GM10266 (cell line): ENCODE results near the gene BCL11A.
A peak's percentile ranks its signal among the peaks of the same experiment; 100 is the strongest.

Experiments
- DNase-seq: peaks from one replicate; pipeline ENCODE4 v3.0.0; 2012; ENCODE audit errors: extremely low spot score
- CTCF ChIP-seq: IDR thresholded peaks from 2 replicates; pipeline ENCODE4 v1.5.1; 2012; ENCODE audit warnings: mild to moderate bottlenecking, low read depth; ENCODE audit not compliant: control insufficient read depth, insufficient read depth; ENCODE audit errors: missing control alignments

The BCL11A gene

GRCh38 chr2:60447943-60448342 lies 105.5 kb downstream of the BCL11A start:
- no peak for TF ChIP-seq CTCF
- DNase-seq, result no peak

- peak; percentile 63 for DNase-seq
- no peak for TF ChIP-seq CTCF
These were observed 106.8 kb downstream of the BCL11A start for GRCh38 chr2:60446413-60447267.

- no peak for TF ChIP-seq CTCF
- DNase-seq, result no peak
These were observed 107.7 kb downstream of the BCL11A start for GRCh38 chr2:60445684-60446179.

GRCh38 chr2:60442608-60443007 lies 110.8 kb downstream of the BCL11A start:
- TF ChIP-seq CTCF, result no peak
- no peak for DNase-seq

- DNase-seq, result no peak
- TF ChIP-seq CTCF, result no peak
These were observed 111.7 kb downstream of the BCL11A start for GRCh38 chr2:60441800-60442199.

- no peak for TF ChIP-seq CTCF
- DNase-seq, result no peak
These were observed 112.7 kb downstream of the BCL11A start for GRCh38 chr2:60440767-60441163.

- DNase-seq, result no peak
- TF ChIP-seq CTCF, result no peak
These were observed 113.2 kb downstream of the BCL11A start for GRCh38 chr2:60440079-60440766.
